HepG2 (cell line): ENCODE results near the gene LAMA5. TPM values are rescaled to one million over a fixed set of nuclear protein-coding genes. Genes with fewer than 3 reads are reported as not detected.

ENCODE experiments used
- EEA1 ChIP-seq: sonication (generic); formaldehyde crosslinking; IDR thresholded peaks from 2 replicates; pipeline ENCODE4 v1.5.1; 2020; ENCODE audit warnings: mild to moderate bottlenecking, missing genetic modification reagents, borderline replicate concordance
- GATA4 ChIP-seq: sonication (generic); IDR thresholded peaks from 2 replicates; pipeline ENCODE4 v1.6.1; 2016; ENCODE audit warnings: antibody characterized with exemption, low read depth, borderline replicate concordance
- MXD3 ChIP-seq: IDR thresholded peaks from 2 replicates; pipeline ENCODE4 v1.6.1; 2016; ENCODE audit warnings: mild to moderate bottlenecking, missing biosample characterization, missing genetic modification reagents
- SKI ChIP-seq: fragments of 450-650 bp; IDR thresholded peaks from one replicate; pipeline ENCODE4 v1.6.1; 2018; ENCODE audit warnings: mild to moderate bottlenecking; ENCODE audit not compliant: partially characterized antibody
- XRCC5 ChIP-seq: fragments of 200-400 bp; formaldehyde crosslinking; optimal IDR thresholded peaks from 2 replicates; pipeline ENCODE3; 2017; ENCODE audit warnings: mild to moderate bottlenecking, low read length
- ZNF546 ChIP-seq: sonication (generic); formaldehyde crosslinking; conservative IDR thresholded peaks from 2 replicates; pipeline ENCODE4 v1.8.1; 2023; ENCODE audit warnings: mild to moderate bottlenecking, missing genetic modification reagents
- ZNF670 ChIP-seq: sonication (generic); formaldehyde crosslinking; IDR thresholded peaks from 2 replicates; pipeline ENCODE4 v1.8.0; 2022; ENCODE audit warnings: mild to moderate bottlenecking, missing genetic modification reagents, borderline replicate concordance
- polyA plus RNA-seq, 8 experiments: library from polyadenylated mRNA; depleted of rRNA in 3 of 8; stranded (reverse) in 7 of 8; unstranded in 1 of 8; fragments of >200 nt; fragmentation: Illumina TruSeq in 4 of 8; extraction: Trizol in 4 of 8; gene quantifications; 2 replicates each; pipeline versions ENCODE4 v1.2.1 to v1.2.3, GENCODE V29; 2011 to 2016; ENCODE audit warnings: low read depth in 4 of 8, missing spikeins in 1 of 8, mixed read lengths in 1 of 8; ENCODE audit not compliant: insufficient read depth in 1 of 8
- total RNA-seq, 5 experiments: library from RNA; depleted of rRNA; stranded (reverse); fragments of >200 nt; fragmentation: Illumina TruSeq; extraction: Trizol; gene quantifications; 2 replicates each; pipeline ENCODE4 v1.2.3, GENCODE V29; 2016; ENCODE audit warnings: low read depth in 1 of 5
- TF ChIP-seq, protein P1 (sequence below): sonication (generic); formaldehyde crosslinking; IDR thresholded peaks from 2 replicates; pipeline ENCODE4 v1.4.0; 2020; ENCODE audit warnings: missing genetic modification reagents
- TF ChIP-seq, protein P2 (sequence below): sonication (generic); formaldehyde crosslinking; IDR thresholded peaks from 2 replicates; pipeline ENCODE4 v1.4.0; 2020; ENCODE audit warnings: mild to moderate bottlenecking, missing genetic modification reagents, borderline replicate concordance
- TF ChIP-seq, protein P3 (sequence below): sonication (generic); formaldehyde crosslinking; IDR thresholded peaks from 2 replicates; pipeline ENCODE4 v1.5.0; 2020; ENCODE audit warnings: mild to moderate bottlenecking, missing genetic modification reagents, borderline replicate concordance

LAMA5 gene
- total and polyA plus RNA-seq, 2 of the 13 experiments (the other 11 are each of a cell fraction or from before 2014, with no cell fraction given): 21.0 to 44.7 TPM

DNA sequence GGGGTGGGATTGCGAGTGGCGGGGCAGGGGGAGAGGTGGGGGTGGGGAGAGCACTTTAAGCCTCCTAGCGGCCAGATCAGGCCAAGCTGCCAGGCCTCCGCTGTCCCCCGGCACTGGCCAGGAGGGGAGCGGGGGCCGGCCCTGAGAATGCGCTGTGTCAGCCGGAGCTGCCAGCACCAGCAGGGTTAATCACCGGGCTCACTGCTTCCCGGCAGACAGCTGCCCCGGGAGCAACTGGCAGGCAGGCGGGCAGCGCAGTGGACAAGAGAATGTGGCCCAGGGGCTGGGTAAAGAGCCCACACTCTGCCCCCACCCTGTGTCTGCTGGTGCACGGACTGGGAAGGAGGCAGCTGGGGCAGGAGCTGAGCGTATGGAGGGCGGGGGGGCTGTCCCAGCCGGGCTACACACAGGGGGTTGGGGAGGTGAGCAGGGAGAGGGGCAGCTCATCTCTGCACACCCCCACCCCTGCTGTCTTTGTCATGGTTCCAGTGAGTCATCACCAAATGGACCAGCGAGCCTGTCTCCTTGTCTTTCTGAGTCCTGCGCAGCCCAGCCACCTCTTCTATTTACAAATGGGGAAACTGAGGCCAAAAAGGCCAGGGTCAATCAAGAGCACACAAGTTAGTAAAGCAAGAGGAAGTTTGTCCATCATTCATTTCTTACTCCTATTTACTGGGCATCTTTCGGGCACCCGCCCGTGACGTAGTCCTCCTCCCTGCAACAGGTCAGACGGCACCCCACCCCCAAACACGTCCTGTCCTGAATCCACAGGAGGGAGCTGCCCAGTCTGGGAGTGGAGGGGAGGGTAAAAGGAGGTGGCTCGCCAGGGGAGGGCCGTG, 2.1 kb upstream of the LAMA5 start (continued):
- TF ChIP-seq, protein P1, sequence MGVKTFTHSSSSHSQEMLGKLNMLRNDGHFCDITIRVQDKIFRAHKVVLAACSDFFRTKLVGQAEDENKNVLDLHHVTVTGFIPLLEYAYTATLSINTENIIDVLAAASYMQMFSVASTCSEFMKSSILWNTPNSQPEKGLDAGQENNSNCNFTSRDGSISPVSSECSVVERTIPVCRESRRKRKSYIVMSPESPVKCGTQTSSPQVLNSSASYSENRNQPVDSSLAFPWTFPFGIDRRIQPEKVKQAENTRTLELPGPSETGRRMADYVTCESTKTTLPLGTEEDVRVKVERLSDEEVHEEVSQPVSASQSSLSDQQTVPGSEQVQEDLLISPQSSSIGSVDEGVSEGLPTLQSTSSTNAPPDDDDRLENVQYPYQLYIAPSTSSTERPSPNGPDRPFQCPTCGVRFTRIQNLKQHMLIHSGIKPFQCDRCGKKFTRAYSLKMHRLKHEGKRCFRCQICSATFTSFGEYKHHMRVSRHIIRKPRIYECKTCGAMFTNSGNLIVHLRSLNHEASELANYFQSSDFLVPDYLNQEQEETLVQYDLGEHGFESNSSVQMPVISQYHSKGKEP (CRISPR knock-in tag): no peak; the same call in 1 of the 2 replicates
- TF ChIP-seq GATA4 (no peak), ZNF670 (CRISPR knock-in tag) (no peak), SKI (no peak), EEA1 (CRISPR knock-in tag) (peak; percentile 48; the same call in 1 of the 2 replicates), MXD3 (peak; percentile 65), ZNF546 (CRISPR knock-in tag) (no peak; the same call in 1 of the 2 replicates), XRCC5 (no peak)
- TF ChIP-seq, protein P2, sequence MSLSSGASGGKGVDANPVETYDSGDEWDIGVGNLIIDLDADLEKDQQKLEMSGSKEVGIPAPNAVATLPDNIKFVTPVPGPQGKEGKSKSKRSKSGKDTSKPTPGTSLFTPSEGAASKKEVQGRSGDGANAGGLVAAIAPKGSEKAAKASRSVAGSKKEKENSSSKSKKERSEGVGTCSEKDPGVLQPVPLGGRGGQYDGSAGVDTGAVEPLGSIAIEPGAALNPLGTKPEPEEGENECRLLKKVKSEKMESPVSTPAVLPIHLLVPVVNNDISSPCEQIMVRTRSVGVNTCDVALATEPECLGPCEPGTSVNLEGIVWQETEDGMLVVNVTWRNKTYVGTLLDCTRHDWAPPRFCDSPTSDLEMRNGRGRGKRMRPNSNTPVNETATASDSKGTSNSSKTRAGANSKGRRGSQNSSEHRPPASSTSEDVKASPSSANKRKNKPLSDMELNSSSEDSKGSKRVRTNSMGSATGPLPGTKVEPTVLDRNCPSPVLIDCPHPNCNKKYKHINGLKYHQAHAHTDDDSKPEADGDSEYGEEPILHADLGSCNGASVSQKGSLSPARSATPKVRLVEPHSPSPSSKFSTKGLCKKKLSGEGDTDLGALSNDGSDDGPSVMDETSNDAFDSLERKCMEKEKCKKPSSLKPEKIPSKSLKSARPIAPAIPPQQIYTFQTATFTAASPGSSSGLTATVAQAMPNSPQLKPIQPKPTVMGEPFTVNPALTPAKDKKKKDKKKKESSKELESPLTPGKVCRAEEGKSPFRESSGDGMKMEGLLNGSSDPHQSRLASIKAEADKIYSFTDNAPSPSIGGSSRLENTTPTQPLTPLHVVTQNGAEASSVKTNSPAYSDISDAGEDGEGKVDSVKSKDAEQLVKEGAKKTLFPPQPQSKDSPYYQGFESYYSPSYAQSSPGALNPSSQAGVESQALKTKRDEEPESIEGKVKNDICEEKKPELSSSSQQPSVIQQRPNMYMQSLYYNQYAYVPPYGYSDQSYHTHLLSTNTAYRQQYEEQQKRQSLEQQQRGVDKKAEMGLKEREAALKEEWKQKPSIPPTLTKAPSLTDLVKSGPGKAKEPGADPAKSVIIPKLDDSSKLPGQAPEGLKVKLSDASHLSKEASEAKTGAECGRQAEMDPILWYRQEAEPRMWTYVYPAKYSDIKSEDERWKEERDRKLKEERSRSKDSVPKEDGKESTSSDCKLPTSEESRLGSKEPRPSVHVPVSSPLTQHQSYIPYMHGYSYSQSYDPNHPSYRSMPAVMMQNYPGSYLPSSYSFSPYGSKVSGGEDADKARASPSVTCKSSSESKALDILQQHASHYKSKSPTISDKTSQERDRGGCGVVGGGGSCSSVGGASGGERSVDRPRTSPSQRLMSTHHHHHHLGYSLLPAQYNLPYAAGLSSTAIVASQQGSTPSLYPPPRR (CRISPR knock-in tag): 0 out of 2 replicates have a peak, but pooled peaks have one; percentile 9
- TF ChIP-seq, protein P3, sequence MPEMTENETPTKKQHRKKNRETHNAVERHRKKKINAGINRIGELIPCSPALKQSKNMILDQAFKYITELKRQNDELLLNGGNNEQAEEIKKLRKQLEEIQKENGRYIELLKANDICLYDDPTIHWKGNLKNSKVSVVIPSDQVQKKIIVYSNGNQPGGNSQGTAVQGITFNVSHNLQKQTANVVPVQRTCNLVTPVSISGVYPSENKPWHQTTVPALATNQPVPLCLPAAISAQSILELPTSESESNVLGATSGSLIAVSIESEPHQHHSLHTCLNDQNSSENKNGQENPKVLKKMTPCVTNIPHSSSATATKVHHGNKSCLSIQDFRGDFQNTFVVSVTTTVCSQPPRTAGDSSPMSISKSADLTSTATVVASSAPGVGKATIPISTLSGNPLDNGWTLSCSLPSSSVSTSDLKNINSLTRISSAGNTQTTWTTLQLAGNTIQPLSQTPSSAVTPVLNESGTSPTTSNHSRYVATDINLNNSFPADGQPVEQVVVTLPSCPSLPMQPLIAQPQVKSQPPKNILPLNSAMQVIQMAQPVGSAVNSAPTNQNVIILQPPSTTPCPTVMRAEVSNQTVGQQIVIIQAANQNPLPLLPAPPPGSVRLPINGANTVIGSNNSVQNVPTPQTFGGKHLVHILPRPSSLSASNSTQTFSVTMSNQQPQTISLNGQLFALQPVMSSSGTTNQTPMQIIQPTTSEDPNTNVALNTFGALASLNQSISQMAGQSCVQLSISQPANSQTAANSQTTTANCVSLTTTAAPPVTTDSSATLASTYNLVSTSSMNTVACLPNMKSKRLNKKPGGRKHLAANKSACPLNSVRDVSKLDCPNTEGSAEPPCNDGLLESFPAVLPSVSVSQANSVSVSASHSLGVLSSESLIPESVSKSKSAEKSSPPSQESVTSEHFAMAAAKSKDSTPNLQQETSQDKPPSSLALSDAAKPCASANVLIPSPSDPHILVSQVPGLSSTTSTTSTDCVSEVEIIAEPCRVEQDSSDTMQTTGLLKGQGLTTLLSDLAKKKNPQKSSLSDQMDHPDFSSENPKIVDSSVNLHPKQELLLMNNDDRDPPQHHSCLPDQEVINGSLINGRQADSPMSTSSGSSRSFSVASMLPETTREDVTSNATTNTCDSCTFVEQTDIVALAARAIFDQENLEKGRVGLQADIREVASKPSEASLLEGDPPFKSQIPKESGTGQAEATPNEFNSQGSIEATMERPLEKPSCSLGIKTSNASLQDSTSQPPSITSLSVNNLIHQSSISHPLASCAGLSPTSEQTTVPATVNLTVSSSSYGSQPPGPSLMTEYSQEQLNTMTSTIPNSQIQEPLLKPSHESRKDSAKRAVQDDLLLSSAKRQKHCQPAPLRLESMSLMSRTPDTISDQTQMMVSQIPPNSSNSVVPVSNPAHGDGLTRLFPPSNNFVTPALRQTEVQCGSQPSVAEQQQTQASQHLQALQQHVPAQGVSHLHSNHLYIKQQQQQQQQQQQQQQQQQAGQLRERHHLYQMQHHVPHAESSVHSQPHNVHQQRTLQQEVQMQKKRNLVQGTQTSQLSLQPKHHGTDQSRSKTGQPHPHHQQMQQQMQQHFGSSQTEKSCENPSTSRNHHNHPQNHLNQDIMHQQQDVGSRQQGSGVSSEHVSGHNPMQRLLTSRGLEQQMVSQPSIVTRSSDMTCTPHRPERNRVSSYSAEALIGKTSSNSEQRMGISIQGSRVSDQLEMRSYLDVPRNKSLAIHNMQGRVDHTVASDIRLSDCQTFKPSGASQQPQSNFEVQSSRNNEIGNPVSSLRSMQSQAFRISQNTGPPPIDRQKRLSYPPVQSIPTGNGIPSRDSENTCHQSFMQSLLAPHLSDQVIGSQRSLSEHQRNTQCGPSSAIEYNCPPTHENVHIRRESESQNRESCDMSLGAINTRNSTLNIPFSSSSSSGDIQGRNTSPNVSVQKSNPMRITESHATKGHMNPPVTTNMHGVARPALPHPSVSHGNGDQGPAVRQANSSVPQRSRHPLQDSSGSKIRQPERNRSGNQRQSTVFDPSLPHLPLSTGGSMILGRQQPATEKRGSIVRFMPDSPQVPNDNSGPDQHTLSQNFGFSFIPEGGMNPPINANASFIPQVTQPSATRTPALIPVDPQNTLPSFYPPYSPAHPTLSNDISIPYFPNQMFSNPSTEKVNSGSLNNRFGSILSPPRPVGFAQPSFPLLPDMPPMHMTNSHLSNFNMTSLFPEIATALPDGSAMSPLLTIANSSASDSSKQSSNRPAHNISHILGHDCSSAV (CRISPR knock-in tag): no peak
